ENCODE measurements around the gene RBPJL.

The RBPJL gene

DNA sequence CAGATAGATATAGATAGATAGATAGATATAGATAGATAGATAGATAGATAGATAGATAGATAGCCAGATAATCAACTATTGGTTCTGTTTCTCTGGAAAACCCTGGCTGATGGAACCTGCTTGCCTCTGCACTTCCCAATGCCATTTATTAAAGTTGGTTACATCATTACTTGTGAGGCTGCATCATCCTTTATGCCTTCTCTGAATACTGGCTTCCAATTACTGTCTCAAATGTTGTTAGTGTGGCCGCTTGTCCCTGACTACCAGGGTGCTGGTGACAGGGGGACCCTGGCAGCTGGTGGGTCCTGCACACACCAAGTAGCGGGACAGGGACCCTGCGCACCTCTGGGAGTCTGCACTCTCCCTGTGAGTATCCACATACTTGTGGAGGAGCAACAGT is 48.4 kb upstream of the RBPJL start:
- H3K79me2 ChIP-seq (ENCODE audit: insufficient read depth, low read length) = no peaks in the 10 kb centered on the region
- TF ChIP-seq, protein P1, sequence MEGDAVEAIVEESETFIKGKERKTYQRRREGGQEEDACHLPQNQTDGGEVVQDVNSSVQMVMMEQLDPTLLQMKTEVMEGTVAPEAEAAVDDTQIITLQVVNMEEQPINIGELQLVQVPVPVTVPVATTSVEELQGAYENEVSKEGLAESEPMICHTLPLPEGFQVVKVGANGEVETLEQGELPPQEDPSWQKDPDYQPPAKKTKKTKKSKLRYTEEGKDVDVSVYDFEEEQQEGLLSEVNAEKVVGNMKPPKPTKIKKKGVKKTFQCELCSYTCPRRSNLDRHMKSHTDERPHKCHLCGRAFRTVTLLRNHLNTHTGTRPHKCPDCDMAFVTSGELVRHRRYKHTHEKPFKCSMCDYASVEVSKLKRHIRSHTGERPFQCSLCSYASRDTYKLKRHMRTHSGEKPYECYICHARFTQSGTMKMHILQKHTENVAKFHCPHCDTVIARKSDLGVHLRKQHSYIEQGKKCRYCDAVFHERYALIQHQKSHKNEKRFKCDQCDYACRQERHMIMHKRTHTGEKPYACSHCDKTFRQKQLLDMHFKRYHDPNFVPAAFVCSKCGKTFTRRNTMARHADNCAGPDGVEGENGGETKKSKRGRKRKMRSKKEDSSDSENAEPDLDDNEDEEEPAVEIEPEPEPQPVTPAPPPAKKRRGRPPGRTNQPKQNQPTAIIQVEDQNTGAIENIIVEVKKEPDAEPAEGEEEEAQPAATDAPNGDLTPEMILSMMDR (IDR thresholded peaks at IDR 0.05; ENCODE audit: insufficient read depth, low read length, poor library complexity, severe bottlenecking) = no peak
- TF ChIP-seq EZH2phosphoT487 (conservative IDR thresholded peaks at IDR 0.05; ENCODE audit: low read length) = no peak
- no peaks in the 10 kb centered on the region for H3K9me2 ChIP-seq (replicated peaks; ENCODE audit: insufficient read depth, low read length)
- no peaks in the 10 kb centered on the region for H3K9me3 ChIP-seq (ENCODE audit: insufficient read depth, low read length)
- no peaks in the 10 kb centered on the region for H4K20me1 ChIP-seq (ENCODE audit: low read depth, low read length)
- H3K36me3 ChIP-seq (ENCODE audit: low read length) = no peaks in the 10 kb centered on the region
- no peak overlapping the region for H3K4me2 ChIP-seq (ENCODE audit: low read depth, low read length, poor library complexity, severe bottlenecking)
- H3F3A ChIP-seq (ENCODE audit: insufficient read depth) = no peaks in the 10 kb centered on the region
- no peak overlapping the region for H3K27ac ChIP-seq (ENCODE audit: low read depth, low read length)
- H3K4me3 ChIP-seq (ENCODE audit: insufficient read depth, low read length, poor library complexity, severe bottlenecking) = no peak overlapping the region
- H3K9ac ChIP-seq (ENCODE audit: low read length) = no peak overlapping the region
- 0 out of 2 replicates have a peak, but pooled peaks cover 3% of the 10 kb centered on the region for H3K27me3 ChIP-seq (ENCODE audit: low read length)
- H2AFZ ChIP-seq (ENCODE audit: low read depth, low read length, severe bottlenecking) = no peak overlapping the region

DNA sequence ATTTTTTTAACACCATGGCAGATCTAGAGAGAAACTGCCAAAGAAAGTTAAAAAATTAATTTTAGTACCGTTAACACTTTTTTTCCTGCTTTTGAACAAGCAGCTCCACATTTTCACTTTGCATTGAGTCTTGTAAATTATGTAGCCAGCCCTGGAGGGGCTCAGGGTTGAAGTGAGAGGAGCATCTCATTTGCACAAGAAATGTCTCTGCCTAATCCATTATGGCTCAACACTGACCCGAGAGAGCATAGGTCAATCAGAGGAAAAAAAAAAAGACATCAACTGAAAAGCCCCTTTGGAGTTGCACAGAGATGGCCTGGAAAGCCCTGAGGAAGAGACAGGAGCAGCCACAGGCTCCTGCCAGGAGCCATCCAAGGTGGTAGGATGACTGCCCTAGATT is 48.0 kb upstream of the RBPJL start:
- Histone ChIP-seq H3K4me2 (ENCODE audit: low read depth, low read length, poor library complexity, severe bottlenecking) (no peak overlapping the region), H3K36me3 (ENCODE audit: low read length) (no peaks in the 10 kb centered on the region), H3K9me3 (ENCODE audit: insufficient read depth, low read length) (no peaks in the 10 kb centered on the region), H2AFZ (ENCODE audit: low read depth, low read length, severe bottlenecking) (no peak overlapping the region), H3F3A (ENCODE audit: insufficient read depth) (no peaks in the 10 kb centered on the region), H3K4me3 (ENCODE audit: insufficient read depth, low read length, poor library complexity, severe bottlenecking) (no peak overlapping the region), H4K20me1 (ENCODE audit: low read depth, low read length) (no peaks in the 10 kb centered on the region), H3K79me2 (ENCODE audit: insufficient read depth, low read length) (no peaks in the 10 kb centered on the region), H3K9me2 (replicated peaks; ENCODE audit: insufficient read depth, low read length) (no peaks in the 10 kb centered on the region), H3K27me3 (ENCODE audit: low read length) (0 out of 2 replicates have a peak, but pooled peaks cover 3% of the 10 kb centered on the region), H3K27ac (ENCODE audit: low read depth, low read length) (no peak overlapping the region), H3K9ac (ENCODE audit: low read length) (no peak overlapping the region)
- TF ChIP-seq EZH2phosphoT487 (conservative IDR thresholded peaks at IDR 0.05; ENCODE audit: low read length) = no peak
- TF ChIP-seq, protein P1 (IDR thresholded peaks at IDR 0.05; ENCODE audit: insufficient read depth, low read length, poor library complexity, severe bottlenecking) = no peak

DNA sequence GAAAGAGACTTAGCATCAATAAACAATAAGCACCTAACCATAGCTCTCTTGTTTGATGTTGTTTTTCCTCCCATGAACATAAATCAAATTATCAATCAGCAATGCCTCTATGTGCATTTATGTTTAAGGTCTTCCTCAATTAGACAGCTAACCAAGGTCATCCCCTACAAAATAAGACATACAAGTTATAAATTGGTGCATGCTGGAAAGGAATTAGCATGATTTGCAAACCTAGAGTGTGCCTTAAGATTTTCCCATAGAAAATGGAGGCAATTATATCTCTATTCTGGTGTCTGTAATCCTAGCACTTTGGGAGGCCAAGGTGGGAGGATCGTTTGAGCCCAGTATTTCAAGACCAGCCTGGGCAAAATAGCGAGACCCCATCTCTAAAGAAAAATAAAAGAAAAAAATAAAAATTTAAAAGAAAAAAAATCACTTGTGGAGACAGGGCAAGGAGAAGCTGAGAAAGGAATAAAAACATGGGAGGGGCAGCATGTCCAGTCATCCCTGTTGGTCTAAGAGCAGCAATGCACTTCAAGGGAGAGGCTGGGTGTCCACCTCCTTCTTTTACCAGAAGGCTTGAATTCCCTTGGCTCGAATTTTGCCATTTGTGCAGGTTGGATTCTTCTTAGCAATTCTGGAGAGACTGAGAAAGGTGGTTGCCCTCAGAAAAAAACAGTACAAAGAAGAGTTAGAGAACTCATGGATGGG is 42.9 kb upstream of the RBPJL start:
- Histone ChIP-seq H4K20me1 (ENCODE audit: low read depth, low read length) (no peaks in the 10 kb centered on the region), H3K36me3 (ENCODE audit: low read length) (no peaks in the 10 kb centered on the region), H3K9me3 (ENCODE audit: insufficient read depth, low read length) (no peaks in the 10 kb centered on the region), H3K79me2 (ENCODE audit: insufficient read depth, low read length) (no peaks in the 10 kb centered on the region), H3K4me2 (ENCODE audit: low read depth, low read length, poor library complexity, severe bottlenecking) (no peak overlapping the region), H3F3A (ENCODE audit: insufficient read depth) (no peaks in the 10 kb centered on the region), H3K27ac (ENCODE audit: low read depth, low read length) (no peak overlapping the region), H3K4me3 (ENCODE audit: insufficient read depth, low read length, poor library complexity, severe bottlenecking) (no peak overlapping the region), H2AFZ (ENCODE audit: low read depth, low read length, severe bottlenecking) (no peak overlapping the region), H3K9ac (ENCODE audit: low read length) (no peak overlapping the region), H3K9me2 (replicated peaks; ENCODE audit: insufficient read depth, low read length) (no peaks in the 10 kb centered on the region), H3K27me3 (ENCODE audit: low read length) (0 out of 2 replicates have a peak, but pooled peaks cover 3% of the 10 kb centered on the region)
- TF ChIP-seq EZH2phosphoT487 (conservative IDR thresholded peaks at IDR 0.05; ENCODE audit: low read length) = no peak
- TF ChIP-seq, protein P1 (IDR thresholded peaks at IDR 0.05; ENCODE audit: insufficient read depth, low read length, poor library complexity, severe bottlenecking) = no peak
